LoVo (cell line): ENCODE results near the gene THEM4.
"Not testable (repeated sequence)": the region's sequence is repeated elsewhere in the genome, so short reads cannot be mapped to it uniquely, and the experiment has no call there.

ENCODE experiments used
- DNase-seq: peaks from one replicate; pipeline ENCODE4 v3.0.0-alpha.2; 2016; ENCODE audit warnings: low spot score

THEM4 gene

GRCh38 chr1:151858886-151859665, 50.2 kb downstream of the THEM4 start:
- DNase-seq = no peak

DNA sequence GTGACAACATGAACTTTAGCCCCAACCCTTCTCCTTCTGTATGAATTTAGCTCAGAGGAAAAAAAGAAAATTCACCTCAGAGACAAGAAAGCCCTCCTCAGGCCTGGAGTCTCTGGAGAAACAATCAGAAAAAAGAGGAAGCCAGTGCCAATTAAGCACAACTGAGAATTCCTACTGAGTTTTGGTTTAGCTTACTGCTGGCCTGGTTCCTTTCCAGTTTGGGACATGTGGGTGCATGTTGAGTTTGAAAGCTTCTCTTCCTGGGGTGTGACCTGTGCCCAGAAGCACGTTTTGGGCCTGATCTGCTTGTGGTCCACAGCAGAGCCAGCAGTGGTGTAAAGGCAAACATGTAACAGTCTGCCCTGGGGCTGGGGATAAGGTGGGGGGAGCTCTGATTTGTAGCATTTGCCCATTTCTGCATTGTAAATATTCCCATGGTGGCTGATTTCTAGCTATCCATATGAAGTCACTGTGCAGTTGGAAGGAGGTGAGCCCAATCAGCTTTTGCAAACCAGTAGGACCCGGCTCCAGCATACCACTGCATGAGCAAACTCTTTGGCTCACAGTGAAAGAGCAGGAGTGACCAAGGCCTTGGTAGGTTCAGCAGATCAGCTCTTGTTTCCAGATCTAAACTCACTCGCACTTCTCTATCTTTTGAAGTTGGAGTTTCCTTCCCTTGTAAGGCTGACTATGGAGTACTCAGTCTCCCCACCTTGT, 51.1 kb downstream of the THEM4 start:
- no peak for DNase-seq

DNA sequence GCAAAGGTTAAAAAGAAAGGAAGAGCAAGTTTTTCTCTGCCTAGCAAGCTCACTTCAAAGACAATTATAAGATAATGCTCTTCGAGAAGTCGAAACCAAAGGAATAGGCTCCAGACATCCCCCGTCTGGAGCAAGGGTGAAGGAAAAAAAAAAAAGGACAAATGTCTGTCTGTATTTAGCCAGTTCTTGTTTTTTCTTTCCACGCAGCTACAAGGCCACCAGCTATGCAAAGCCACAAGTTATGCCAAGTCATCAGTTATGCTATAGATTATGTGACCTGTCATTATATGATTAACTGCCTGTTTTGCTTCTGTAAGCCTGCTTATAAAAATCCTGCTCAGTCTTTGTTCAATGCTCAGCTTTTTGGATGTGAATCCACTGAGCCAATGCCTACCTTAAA, 53.4 kb downstream of the THEM4 start:
- no peak for DNase-seq

DNA sequence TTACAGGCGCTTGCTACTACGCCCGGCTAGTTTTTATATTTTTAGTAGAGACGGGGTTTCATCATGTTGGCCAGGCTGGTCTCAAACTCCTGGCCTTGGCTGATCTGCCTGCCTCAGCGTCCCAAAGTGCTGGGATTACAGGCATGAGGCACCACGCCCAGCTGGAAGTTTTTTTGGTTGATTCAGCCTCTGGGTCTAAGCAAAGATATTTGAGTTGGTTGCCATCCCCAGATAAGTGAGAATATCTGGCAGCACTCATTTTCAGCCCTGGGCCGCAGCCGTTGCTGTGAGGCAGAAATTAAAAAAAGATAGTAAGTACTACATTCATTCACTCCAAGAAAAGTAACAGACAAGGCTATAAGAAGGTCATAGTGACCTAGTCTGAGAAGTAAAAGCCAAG, 53.8 kb downstream of the THEM4 start:
- not testable (repeated sequence) for DNase-seq

GRCh38 chr1:151854658-151855057, 54.7 kb downstream of the THEM4 start:
- no peak for DNase-seq

DNA sequence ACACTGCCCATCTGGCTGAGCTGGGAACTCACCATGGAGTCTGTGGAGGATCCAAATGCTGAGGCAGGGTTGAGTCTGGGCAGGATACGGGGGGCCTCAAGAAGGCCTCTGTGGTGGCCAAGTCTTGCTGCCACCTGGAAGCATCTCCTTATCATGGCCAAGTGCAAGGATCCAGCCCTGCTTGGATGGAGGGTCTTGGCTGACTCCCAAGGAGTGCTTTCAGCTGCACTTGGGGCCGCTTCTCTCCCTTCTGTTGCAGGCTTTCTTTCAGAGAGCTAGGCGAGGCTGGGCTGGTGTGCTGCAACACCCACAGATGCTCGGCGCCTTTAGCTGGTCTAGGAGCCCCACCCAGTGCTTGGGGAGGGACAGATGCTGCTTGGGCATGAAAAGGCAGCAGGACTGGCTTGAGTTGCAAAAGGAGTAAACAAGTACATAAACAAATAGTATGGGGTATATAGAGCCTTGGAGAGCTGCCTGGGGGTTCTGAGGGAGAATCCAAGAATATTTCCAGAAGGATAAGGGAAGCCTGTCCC, 55.8 kb downstream of the THEM4 start, which contains the start of gene THEM5:
Gene THEM5, minus strand, starts transcription at position 302 of the 533 bp plus-strand sequence. Its CDS starts 147 bp downstream, at position 155.
- DNase-seq = no peak

GRCh38 chr1:151852733-151853132, 56.6 kb downstream of the THEM4 start:
- no peak for DNase-seq

GRCh38 chr1:151851886-151852285, 57.4 kb downstream of the THEM4 start:
- DNase-seq = no peak

- DNase-seq = no peak
These were observed 59.4 kb downstream of the THEM4 start for GRCh38 chr1:151849871-151850270.

DNA sequence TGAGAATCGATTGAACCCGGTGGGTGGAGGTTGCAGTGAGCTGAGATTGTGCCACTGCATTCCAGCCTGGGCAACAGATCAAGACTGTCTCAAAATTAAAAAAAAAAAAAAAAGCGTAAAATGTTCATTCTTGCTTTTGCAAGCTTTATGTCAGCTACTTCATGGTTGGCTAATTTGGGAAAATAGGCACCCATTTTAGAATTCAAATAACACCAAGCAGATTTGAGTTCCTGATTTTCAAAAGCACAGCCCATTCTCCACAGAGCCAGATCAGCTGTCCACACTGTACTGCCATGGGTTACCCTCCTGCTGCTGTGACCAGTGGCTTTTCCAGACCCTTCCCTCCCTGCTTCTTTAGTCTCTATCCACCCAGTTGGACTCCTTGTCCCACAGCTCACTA, 60.2 kb downstream of the THEM4 start:
- DNase-seq = no peak

GRCh38 chr1:151847867-151848596, 61.3 kb downstream of the THEM4 start:
- no peak for DNase-seq

- DNase-seq = no peak
These were observed 62.5 kb downstream of the THEM4 start for GRCh38 chr1:151846686-151847237.

GRCh38 chr1:151846062-151846568, 63.2 kb downstream of the THEM4 start:
- DNase-seq = no peak

- DNase-seq = no peak
These were observed 65.9 kb downstream of the THEM4 start for GRCh38 chr1:151843398-151843797.

DNA sequence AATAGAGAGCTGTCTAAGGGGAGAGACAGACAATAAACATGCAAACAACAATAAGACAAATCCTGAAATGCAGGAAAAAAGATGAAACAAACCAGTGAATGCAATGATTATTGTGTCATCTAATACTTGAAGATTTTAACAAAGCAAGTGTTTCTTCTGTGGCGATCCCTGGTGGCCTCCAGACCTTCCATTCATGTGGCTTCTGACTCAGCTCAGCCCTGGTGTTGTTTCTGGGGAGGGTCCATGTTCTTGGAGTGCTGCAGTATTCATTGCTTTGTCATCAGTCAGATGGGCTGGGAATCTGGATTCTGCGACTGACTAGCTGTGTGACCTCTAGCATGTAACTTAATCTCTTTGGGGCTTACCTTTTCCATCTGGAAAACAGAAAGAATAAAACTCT, 68.2 kb downstream of the THEM4 start:
- DNase-seq = peak; percentile 12

DNA sequence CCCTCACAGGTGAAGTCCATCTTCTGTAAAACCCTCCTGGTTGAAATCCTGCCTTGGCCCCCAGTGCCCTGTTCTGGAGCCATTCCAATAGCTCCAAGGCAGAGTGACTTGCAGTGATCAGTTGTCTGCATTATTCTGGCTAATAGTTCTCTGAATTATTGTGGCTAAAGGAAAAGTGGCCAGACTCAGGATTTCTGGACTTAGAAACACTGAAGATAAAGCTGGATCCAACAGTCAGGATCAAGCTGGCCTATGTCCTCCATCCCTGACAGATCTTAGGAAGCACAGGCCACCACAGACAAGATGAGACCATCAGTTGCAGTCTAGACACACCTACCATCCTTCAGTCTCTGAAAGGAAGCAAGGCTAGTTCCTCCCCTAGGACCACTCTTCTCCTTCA, 68.9 kb downstream of the THEM4 start:
- no peak for DNase-seq

DNA sequence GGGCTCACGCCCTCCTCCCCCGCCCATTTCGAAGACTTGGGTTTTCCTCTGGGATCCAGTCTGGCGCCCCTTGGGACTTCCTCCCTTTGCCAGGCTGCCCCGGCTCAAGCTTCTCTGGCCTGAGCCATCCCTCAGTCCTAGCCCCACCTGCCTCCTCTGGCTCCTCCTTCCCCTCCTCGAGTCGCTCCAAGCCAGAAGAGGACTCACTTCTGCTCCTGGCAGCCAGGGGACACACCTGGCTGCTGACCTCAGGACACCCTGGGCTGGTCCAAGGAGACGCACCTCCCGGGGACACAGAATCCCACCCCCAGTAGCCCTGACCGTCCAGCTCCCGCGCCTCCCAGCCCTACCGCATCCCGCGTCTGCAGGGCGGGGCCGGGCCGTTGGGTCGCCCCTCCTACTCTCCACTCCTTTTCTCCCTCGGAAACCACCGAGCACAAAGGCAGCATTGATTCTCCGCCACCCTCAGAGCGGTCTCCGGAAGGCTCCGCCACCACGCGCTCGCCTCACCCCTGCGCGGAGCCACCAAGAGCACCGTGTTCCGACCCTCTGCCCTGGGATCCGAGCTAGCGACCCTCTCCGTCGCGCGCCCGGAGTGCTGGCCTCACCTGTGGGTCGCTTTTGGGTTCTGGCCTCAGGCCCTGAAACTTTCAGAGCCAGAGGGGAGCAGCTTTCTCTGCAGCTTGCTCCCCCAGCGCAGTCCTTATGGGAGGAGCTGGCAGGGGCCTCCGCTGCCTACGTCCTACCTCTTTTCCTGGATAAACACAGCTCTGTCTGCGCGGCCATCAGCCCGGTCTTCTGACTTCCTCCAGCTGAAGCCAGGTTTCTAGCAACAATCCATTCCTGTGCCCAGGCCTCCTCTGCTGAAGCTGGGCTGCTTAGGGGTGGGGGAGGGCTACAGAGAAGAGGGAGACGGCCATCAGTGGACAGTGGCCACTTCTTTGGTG, 69.6 kb downstream of the THEM4 start, which contains the start of gene C2CD4D:
Gene C2CD4D, minus strand, starts transcription at position 364 of the 947 bp plus-strand sequence. CDS start 831 bp downstream, outside the sequence.
- peak; percentile 87 for DNase-seq

DNA sequence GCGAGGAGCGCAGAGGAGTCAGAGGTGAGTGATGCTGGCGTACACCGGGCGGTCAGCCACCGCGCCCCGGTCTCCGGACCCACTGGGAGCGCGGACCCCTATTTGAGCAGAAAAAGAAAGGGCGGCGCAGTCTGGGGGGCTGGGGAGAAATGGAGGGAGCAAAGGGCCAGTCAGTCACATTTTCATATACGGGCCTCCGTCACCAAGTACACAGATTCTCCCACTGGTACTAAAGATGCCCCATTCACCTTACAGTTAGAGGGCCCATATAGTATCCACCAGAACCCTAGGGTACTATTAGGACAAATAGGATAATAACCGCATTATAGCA, 70.3 kb downstream of the THEM4 start:
- no peak for DNase-seq

DNA sequence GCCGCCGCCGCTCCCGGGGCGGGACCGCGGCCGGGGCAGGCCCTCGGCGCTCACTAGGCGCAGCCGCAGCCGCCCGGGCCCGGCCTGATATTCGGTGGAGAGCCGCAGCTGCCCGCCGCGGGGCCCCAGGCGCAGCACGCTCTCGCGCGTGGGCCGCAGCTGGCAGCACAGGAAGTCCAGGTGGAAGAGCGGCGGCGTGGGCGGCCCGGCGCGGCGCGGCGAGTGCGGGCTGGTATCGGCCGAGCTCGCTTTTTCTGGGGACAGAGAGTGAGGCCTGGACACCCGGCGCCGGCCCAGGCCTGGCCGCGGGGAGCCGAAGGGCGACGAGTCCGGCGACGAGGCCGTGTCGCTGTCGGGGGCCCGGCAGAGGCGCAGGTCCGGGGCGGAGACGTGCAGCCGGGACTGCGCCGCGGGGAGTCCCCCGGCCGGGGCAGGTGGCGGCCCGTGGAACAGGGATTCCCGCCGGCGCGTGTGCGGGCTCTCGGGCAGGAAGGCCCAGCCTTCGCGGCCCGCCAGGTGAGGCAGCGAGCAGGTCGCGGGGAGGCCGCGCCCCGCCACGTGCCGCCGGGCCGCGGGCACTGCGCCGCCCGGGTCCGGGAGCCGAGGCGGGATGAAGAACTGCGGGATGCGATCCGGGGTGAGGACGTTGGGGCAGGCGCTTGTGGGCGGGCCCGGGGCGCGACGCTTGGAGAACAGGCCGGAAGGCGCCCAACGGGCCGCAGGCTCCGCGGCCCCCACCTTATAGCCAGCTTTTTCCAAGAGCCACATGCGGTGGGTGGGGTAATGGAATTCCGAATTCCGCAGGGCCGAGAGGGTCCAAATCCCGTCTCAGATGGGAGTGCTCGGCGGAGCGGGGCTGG, 70.9 kb downstream of the THEM4 start:
- no peak for DNase-seq

GRCh38 chr1:151837884-151838221, 71.5 kb downstream of the THEM4 start:
- DNase-seq = no peak
